Astrocyte of the spinal cord (primary cell): ENCODE measurements around the gene GSTK1.
A peak's percentile ranks its signal among the peaks of the same experiment; 100 is the strongest.
"Not testable (repeated sequence)": the region's sequence is repeated elsewhere in the genome, so short reads cannot be mapped to it uniquely, and the experiment has no call there.

Source experiments
- DNase-seq: peaks from one replicate; pipeline ENCODE4 v3.0.0; 2011; ENCODE audit warnings: low read depth, low spot score
- H3K4me3 ChIP-seq: 2 replicates; pipeline ENCODE4 v1.5.1; 2011; ENCODE audit warnings: low read depth, mild to moderate bottlenecking, low read length, moderate library complexity
- in situ Hi-C: cut with HindIII; loops from 2 replicates; pipeline ENCODE4 v1.10.0; 2017; ENCODE audit warnings: low sequenced_read_pairs
- TF ChIP-seq, protein P1 (sequence below): IDR thresholded peaks from 2 replicates; pipeline ENCODE4 v1.5.1; 2012; ENCODE audit warnings: low read depth, mild to moderate bottlenecking, low read length, inconsistent platforms

GSTK1 gene

DNA sequence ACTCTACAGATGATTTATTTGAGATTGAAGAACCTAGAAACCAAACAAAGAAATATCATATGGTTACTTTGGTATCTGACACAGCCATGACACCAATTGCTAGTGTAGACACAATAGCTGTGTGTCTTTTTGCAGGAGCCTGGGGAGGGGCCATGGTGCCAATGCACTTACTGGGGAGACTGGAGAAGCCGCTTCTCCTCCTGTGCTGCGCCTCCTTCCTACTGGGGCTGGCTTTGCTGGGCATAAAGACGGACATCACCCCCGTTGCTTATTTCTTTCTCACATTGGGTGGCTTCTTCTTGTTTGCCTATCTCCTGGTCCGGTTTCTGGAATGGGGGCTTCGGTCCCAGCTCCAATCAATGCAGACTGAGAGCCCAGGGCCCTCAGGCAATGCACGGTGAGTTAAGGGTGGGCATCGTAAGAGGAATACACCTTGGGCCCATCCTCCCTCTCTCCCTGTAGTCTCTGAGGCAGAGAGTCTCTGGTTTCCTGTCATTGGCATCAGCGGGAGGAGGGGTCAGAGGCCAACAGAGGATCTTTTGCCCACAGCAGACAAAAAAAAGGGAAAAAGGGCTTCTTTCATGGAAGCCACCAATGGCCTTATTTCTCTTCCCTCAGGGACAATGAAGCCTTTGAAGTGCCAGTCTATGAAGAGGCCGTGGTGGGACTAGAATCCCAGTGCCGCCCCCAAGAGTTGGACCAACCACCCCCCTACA lies 22.7 kb downstream of the GSTK1 start:
- no peak for DNase-seq
- in situ Hi-C loops, result no loop called here
- TF ChIP-seq, protein P1, sequence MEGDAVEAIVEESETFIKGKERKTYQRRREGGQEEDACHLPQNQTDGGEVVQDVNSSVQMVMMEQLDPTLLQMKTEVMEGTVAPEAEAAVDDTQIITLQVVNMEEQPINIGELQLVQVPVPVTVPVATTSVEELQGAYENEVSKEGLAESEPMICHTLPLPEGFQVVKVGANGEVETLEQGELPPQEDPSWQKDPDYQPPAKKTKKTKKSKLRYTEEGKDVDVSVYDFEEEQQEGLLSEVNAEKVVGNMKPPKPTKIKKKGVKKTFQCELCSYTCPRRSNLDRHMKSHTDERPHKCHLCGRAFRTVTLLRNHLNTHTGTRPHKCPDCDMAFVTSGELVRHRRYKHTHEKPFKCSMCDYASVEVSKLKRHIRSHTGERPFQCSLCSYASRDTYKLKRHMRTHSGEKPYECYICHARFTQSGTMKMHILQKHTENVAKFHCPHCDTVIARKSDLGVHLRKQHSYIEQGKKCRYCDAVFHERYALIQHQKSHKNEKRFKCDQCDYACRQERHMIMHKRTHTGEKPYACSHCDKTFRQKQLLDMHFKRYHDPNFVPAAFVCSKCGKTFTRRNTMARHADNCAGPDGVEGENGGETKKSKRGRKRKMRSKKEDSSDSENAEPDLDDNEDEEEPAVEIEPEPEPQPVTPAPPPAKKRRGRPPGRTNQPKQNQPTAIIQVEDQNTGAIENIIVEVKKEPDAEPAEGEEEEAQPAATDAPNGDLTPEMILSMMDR, result no peak
- H3K4me3 ChIP-seq, result no peak overlapping the region

DNA sequence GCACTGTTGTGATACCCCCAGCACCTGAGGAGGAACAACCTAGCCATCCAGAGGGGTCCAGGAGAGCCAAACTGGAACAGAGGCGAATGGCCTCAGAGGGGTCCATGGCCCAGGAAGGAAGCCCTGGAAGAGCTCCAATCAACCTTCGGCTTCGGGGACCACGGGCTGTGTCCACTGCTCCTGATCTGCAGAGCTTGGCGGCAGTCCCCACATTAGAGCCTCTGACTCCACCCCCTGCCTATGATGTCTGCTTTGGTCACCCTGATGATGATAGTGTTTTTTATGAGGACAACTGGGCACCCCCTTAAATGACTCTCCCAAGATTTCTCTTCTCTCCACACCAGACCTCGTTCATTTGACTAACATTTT lies 23.3 kb downstream of the GSTK1 start:
- no peak for DNase-seq
- TF ChIP-seq, protein P1, result no peak
- in situ Hi-C loops, result no loop called here
- no peak overlapping the region for H3K4me3 ChIP-seq

DNA sequence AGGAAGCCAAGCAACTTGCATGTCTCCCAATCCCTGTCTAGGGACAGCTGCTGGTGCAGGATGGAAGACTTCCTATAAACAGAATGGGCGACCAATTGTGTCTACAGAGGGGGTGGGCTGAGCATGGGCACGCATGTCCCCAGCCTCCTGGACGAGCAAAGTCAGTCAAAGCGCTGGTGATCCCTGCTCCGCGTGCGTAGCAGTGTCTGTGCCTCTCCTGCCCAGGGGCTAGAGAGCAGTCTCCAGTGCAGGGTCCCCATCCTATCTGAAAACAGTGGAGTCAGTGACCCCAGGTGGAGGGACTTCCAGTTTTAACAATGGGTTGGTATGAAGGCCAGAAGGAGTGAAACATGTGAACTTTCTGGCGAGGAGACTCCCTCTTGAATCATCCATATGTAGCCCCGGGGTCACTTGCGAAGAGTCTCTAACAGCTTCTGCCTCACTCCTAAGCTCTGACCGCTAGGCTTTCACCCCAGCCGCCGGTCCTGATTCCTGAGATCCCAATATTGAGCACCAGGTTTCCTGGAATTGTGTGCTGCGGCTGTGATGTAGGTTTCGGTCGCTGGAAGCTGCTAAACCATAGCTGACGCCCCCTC lies 24.2 kb downstream of the GSTK1 start:
- TF ChIP-seq, protein P1, result no peak
- in situ Hi-C loops, result no loop called here
- no peak for DNase-seq
- H3K4me3 ChIP-seq, result peak overlapping the region; percentile 32

DNA sequence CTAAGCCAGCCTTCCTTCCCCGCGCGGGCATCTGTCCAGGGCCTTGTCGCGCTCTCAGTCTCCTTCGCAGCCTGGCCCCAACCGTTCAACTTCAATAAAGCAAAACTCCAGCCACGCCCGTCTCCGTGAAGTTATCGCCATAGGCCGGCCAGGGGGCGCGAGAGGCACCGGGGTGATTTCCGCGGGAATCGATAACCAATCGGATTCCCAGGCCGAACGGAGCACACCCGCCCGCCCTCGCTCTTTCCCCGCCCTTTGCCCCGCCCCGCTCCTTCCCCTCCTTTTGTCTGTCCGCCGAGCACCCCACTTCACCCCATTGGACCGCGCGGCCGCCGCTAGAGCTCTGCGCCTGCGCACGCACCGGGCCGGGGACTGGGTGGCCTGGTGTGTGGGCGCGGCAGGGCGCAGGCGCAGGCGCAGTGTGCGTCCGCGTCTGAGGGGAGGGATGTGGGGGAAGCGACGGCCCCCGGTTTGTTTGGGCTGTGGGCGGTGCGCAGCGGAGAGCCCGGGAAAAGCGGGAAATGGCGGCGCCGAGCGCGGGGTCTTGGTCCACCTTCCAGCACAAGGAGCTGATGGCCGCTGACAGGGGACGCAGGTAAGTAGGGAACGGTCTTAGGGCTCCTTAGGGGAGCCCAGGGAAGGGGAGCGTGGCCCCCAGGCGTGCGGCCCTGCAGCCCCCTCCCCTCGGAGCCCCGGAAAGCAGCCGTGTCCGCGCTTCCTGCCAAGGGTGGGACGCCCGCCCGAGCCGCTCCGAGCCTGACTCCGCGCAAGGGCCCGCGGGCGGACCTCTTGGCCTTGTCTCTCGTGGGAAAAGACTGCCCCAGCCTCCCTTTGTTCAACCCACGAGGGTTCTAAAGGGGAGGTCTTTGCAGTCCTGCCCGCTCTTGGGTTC lies 24.9 kb downstream of the GSTK1 start, which contains the start of gene CASP2:
Gene CASP2 (plus strand): TSS at position 417 of the 892 bp plus-strand sequence. CDS start 105 bp downstream, at position 522.
- in situ Hi-C loops, result no loop called here
- H3K4me3 ChIP-seq, result peak within 1 kb of the TSS; percentile 83
- TF ChIP-seq, protein P1, result peak; percentile 39
- DNase-seq, result peak; percentile 98

DNA sequence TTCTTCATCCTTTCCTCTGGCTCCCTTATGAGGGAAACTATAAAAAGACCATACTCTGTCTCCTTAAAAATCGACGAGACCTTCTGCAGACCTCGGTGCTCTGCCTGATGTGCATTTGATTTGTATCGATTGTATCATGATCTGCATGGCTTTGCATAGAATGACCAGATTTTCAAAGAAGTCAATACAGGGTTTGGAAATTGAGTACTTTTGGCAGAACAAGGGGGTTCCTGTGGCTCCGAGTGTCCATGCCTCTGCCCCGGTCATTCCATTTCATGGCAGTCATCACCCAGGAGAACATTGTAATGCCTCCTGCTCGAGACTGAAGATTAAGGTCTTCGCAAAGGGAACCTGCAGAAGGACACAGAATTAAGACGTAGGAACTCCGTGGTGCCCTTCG lies 25.6 kb downstream of the GSTK1 start:
- DNase-seq, result no peak
- TF ChIP-seq, protein P1, result no peak
- in situ Hi-C loops, result no loop called here
- H3K4me3 ChIP-seq, result peak overlapping the region; percentile 83

DNA sequence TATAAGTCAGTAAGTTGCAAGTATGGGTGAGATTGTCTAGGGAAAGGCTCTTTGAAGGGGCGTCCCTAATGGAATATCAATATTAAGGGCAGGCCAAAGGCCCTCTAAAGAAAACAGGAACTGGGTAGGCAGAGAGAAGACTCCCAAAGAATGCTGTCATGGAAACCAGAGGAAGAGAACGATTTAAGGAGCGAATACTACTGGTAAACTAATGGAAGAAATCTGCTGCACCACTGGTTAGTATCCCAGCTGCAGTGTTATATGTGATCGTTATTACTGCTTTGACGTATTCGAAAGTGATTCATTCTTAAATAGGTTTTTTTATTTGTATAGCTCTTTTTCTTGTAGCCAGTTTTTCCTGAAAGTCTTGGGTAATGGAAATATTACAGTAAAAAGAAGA lies 26.2 kb downstream of the GSTK1 start:
- TF ChIP-seq, protein P1, result no peak
- in situ Hi-C loops, result no loop called here
- H3K4me3 ChIP-seq, result peak overlapping the region; percentile 83
- peak; percentile 26 for DNase-seq

DNA sequence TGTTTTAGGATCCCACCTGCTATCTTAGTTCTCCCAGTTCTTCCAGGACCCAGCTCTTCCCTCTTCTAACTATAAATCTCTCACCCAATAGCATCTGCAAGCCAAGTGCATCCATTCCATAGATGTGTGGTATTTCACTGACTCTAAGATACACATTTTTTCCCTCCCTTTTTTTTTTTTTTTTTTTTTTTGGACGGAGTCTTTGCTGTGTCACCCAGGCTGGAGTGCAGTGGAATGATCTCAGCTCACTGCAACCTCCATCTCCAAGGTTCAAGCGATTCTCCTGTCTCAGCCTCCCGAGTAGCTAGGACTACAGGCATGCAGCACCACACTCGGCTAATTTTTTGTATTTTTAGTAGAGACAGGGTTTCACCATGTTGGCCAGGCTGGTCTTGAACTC lies 26.6 kb downstream of the GSTK1 start:
- in situ Hi-C loops, DNase-seq: not testable (repeated sequence)
- peak overlapping the region; percentile 83 for H3K4me3 ChIP-seq
